GM08714 (cell line): ENCODE data around the gene STRN4.
"Not testable (repeated sequence)": the region's sequence is repeated elsewhere in the genome, so short reads cannot be mapped to it uniquely, and the experiment has no call there.

Experiments used
- H3K4me3 ChIP-seq: fragments of 200-500 bp; sonication (Bioruptor generic); 2 replicates; pipeline ENCODE4 v1.5.1; 2014; ENCODE audit warnings: mild to moderate bottlenecking, low read length, inconsistent platforms
- ZNF274 ChIP-seq: IDR thresholded peaks from 2 replicates; pipeline ENCODE4 v1.6.1; 2012; ENCODE audit warnings: mild to moderate bottlenecking, low read depth, low read length

The STRN4 gene

GRCh38 chr19:46718934-46719622, 27.2 kb downstream of the STRN4 start:
- H3K4me3 ChIP-seq: peak overlapping the region; percentile 4; the same call in 1 of the 2 replicates
- no peak for TF ChIP-seq ZNF274

GRCh38 chr19:46718157-46718933, 27.9 kb downstream of the STRN4 start:
- TF ChIP-seq ZNF274: no peak
- peak overlapping the region; percentile 81; the same call in 1 of the 2 replicates for H3K4me3 ChIP-seq

GRCh38 chr19:46717716-46718143, 28.5 kb downstream of the STRN4 start:
- no peak for TF ChIP-seq ZNF274
- H3K4me3 ChIP-seq: peak overlapping the region; percentile 81

GRCh38 chr19:46717034-46717715, 29.1 kb downstream of the STRN4 start, which contains the start of gene PRKD2:
PRKD2 (minus strand) TSS chr19:46717114; CDS start chr19:46716370, 744 bp downstream.
- H3K4me3 ChIP-seq: peak within 1 kb of the TSS; percentile 97
- no peak for TF ChIP-seq ZNF274

GRCh38 chr19:46716672-46717033, 29.6 kb downstream of the STRN4 start:
- no peak for TF ChIP-seq ZNF274
- H3K4me3 ChIP-seq: peak overlapping the region; percentile 97

- no peak for TF ChIP-seq ZNF274
- peak overlapping the region; percentile 97 for H3K4me3 ChIP-seq
Measured at GRCh38 chr19:46715975-46716671, 30.1 kb downstream of the STRN4 start.

- peak overlapping the region; percentile 97 for H3K4me3 ChIP-seq
- TF ChIP-seq ZNF274: no peak
Measured at GRCh38 chr19:46715620-46715974, 30.7 kb downstream of the STRN4 start.

GRCh38 chr19:46714444-46715106, 31.7 kb downstream of the STRN4 start:
- H3K4me3 ChIP-seq: peak overlapping the region; percentile 97
- no peak for TF ChIP-seq ZNF274

GRCh38 chr19:46713781-46714443, 32.3 kb downstream of the STRN4 start:
- peak overlapping the region; percentile 97 for H3K4me3 ChIP-seq
- no peak for TF ChIP-seq ZNF274

GRCh38 chr19:46712768-46713338, 33.4 kb downstream of the STRN4 start:
- not testable (repeated sequence) for H3K4me3 ChIP-seq

- H3K4me3 ChIP-seq: no peak overlapping the region
- TF ChIP-seq ZNF274: no peak
Measured at GRCh38 chr19:46710687-46711086, 35.6 kb downstream of the STRN4 start.

- TF ChIP-seq ZNF274: no peak
- no peak overlapping the region for H3K4me3 ChIP-seq
Measured at GRCh38 chr19:46704379-46705076, 41.7 kb downstream of the STRN4 start.

GRCh38 chr19:46700704-46701103, 45.5 kb downstream of the STRN4 start:
- no peak for TF ChIP-seq ZNF274
- H3K4me3 ChIP-seq: no peak overlapping the region
